ENCODE measurements around the gene AUTS2. TPM values are rescaled to one million over a fixed set of nuclear protein-coding genes. Genes with fewer than 3 reads are reported as not detected.

The AUTS2 gene
- total RNA-seq, 6 experiments from 2014 or later, result 10.4 to 32.0 (median 19.3) TPM

- Histone ChIP-seq H3K27me3 (no peaks in the 10 kb centered on the region), H3K36me3 (no peaks in the 10 kb centered on the region), H3K4me3 (no peak overlapping the region), H3K4me1 (no peaks in the 10 kb centered on the region), H3K27ac (no peak overlapping the region), H3K9me3 (no peaks in the 10 kb centered on the region)
- ATAC-seq, result no peak
- TF ChIP-seq POLR2A (IDR thresholded peaks at IDR 0.05) (no peak), CTCF (IDR thresholded peaks at IDR 0.05) (no peak)
- intact Hi-C loops (cut with DNase I), result no loop called here
- no peak for DNase-seq
- WGBS (ENCODE audit: insufficient coverage, low coverage, low lambda C conversion rate, missing lambda C conversion rate), result 85% methylated on average over 8 of the region's 10 CpGs
Measured at GRCh38 chr7:70355198-70356020, 757.1 kb downstream of the AUTS2 start.

- 80% methylated on average over 1 of the region's 1 CpG for WGBS (ENCODE audit: insufficient coverage, low coverage, low lambda C conversion rate, missing lambda C conversion rate)
- no peak for ATAC-seq
- Histone ChIP-seq H3K4me3 (no peak overlapping the region), H3K4me1 (no peaks in the 10 kb centered on the region), H3K27me3 (no peaks in the 10 kb centered on the region), H3K27ac (no peak overlapping the region), H3K36me3 (no peaks in the 10 kb centered on the region), H3K9me3 (no peaks in the 10 kb centered on the region)
- no peak for DNase-seq
- TF ChIP-seq POLR2A (IDR thresholded peaks at IDR 0.05) (no peak), CTCF (IDR thresholded peaks at IDR 0.05) (no peak)
- intact Hi-C loops (cut with DNase I), result no loop called here
Measured at GRCh38 chr7:70356085-70356786, 758.0 kb downstream of the AUTS2 start.

GRCh38 chr7:70356787-70357328, 758.6 kb downstream of the AUTS2 start:
- intact Hi-C loops (cut with DNase I), result no loop called here
- Histone ChIP-seq H3K27ac (no peak overlapping the region), H3K4me1 (no peaks in the 10 kb centered on the region), H3K27me3 (no peaks in the 10 kb centered on the region), H3K36me3 (no peaks in the 10 kb centered on the region), H3K4me3 (no peak overlapping the region), H3K9me3 (no peaks in the 10 kb centered on the region)
- ATAC-seq (no peak), DNase-seq (no peak)
- TF ChIP-seq POLR2A (IDR thresholded peaks at IDR 0.05) (no peak), CTCF (IDR thresholded peaks at IDR 0.05) (no peak)
- WGBS (ENCODE audit: insufficient coverage, low coverage, low lambda C conversion rate, missing lambda C conversion rate), result 63% methylated on average over 3 of the region's 5 CpGs

- no peaks in the 10 kb centered on the region for H3K27me3 ChIP-seq
- no peak overlapping the region for H3K4me3 ChIP-seq
- H3K27ac ChIP-seq, result no peak overlapping the region
- WGBS (ENCODE audit: insufficient coverage, low coverage, low lambda C conversion rate, missing lambda C conversion rate), result 98% methylated on average over 4 of the region's 4 CpGs
- intact Hi-C loops (cut with DNase I), result no loop called here
- H3K9me3 ChIP-seq, result no peaks in the 10 kb centered on the region
- ATAC-seq (no peak), DNase-seq (no peak)
- no peaks in the 10 kb centered on the region for H3K4me1 ChIP-seq
- no peaks in the 10 kb centered on the region for H3K36me3 ChIP-seq
- TF ChIP-seq CTCF (IDR thresholded peaks at IDR 0.05), result no peak
- no peak for TF ChIP-seq POLR2A (IDR thresholded peaks at IDR 0.05)
Measured at GRCh38 chr7:70360557-70360956, 762.3 kb downstream of the AUTS2 start.
